AML-193 (cell line): ENCODE data around the gene PLPPR3.

Experiments used
- DNase-seq, 2 experiments: peaks; one replicate each; lab custom pipeline; 2025; lab: John Stamatoyannopoulos, UW

Gene PLPPR3

GRCh38 chr19:821825-822503 lies at the start of gene PLPPR3:
TSS of gene PLPPR3 (minus strand) at chr19:821955. CDS start at chr19:821559, 396 bp downstream.
- no peak for DNase-seq

DNA sequence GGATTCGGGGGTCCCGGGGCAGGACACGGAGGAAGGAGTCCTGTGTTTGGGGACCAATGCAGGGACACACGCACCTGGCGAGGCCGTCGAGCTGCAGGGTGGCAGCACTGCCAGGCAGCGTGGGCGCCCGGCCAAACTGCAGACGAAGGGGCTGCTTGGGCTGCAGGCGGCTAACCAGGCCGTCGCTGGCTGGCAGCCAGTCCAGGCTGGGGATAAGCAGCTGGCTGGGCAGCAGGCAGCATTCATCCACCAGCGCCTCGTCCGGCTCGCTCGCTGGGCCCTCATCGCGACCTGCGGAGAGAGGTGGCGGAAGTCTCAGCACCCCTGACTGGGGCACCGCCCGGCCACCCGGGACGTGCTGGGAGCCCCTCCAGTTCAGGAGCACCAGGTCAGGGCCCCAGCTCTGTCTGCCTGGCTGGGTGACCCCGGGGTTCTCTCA lies 49.2 kb upstream of the PLPPR3 start:
- no peak for DNase-seq

DNA sequence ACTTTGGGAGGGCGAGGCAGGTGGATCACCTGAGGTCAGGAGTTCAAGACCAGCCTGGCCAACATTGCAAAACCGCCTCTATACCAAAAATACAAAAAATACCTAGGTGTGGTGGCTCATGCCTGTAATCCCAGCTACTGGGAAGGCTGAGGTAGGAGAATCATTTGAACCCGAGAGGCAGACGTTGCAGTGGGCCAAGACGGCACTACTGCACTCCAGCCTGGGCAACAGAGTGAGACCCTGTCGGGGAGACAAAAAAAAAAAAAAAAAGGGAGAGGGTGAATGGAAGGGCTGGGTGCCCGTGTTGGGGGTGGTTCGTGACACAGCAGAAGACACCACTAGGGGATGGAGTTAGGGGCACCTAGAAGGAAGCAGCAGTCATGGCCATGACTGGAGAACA lies 48.6 kb upstream of the PLPPR3 start:
- no peak for DNase-seq

DNA sequence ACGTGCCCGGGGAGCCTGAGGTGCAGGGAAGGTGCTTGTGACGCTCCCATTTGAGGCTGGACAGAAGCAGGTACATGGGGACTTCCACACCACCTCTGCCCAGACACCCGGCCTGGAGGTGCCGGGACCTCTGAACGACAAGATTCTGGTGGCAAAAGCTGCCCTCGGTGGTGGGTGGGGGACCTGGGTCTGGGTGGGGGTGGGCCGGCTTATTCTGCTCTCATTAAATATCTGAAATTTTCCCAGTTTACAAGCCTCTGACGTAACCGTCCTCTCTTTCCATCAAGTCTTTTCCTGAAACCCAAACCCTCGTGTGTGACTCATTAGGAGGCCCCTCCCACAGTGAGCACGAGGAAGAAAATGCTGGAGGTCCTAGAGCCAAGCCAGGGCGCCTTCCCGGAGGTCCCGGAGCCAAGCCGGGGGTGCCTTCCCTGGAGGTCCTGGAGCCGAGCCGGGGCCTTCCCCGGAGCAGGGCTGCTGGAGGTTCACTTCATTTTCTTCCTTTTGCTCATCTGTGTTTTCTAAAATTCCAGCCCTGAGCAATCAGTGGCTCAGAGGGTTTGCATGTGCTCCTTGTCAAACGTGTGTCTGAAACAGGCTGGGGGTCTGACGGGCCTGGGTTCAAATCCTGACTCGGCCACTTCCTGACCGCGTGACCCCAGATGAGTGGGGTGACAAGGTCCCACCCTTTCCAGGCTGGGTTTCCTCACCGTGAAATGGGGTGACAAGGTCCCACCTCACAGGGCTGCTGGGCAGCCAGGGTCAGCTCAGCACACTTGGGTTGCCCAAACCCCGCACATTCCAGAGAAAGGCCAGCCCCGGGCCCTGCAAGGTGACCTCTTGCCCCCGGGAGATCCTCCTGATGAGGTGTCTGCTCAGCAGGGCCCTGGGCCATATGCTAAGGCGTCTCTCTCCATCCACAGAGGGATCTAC lies 47.8 kb upstream of the PLPPR3 start:
- no peak for DNase-seq

- no peak for DNase-seq
Measured at GRCh38 chr19:868458-869244, 46.9 kb upstream of the PLPPR3 start.

GRCh38 chr19:867855-868457 lies 46.2 kb upstream of the PLPPR3 start:
- DNase-seq = no peak

DNA sequence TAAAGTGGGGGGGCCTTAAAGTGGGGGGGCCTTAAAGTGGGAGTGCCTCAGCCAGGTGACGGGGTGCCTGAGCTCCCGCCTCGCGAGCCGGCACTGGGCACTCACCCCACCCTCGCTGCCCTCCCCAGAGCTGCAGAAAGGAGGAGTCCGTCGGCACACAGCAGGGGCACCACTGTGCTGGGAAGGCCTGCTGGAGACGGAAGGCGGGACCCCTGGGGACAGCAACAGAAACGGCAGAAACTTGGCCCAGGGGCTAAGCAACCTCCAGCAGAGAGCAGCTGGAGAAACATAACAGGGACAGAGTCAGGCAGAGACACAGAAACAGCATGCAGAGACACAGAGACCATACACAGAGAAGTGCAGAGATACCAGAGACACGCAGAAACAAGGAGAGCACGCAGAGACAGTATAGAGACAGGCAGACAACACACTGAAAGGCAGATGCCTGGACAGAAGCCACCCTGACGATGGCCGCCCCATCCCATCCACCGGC lies 45.6 kb upstream of the PLPPR3 start:
- no peak for DNase-seq

DNA sequence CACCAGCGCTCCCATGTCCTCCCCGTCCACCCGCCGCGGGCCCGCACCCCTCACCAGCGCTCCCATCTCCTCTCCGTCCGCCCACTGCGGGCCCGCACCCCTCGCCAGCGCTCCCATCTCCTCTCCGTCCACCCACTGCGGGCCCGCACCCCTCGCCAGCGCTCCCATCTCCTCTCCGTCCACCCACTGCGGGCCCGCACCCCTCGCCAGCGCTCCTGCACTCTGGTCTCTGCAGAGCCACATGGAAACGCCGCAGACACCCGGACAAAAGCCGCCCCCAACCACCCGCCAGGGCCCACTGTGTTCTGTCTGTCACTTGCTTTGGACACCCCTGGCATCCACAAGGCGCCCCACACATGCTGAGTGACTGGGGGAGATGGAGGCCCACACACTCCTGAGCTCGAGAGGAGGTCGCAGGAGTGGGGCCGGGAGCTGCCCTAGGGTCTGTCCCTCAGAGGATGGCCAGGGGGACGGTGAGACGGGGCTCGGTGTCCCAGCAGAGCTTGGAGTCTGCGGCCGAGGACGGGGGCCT lies 45.1 kb upstream of the PLPPR3 start:
- no peak for DNase-seq

- DNase-seq = no peak
Measured at GRCh38 chr19:863315-863620, 41.5 kb upstream of the PLPPR3 start.

DNA sequence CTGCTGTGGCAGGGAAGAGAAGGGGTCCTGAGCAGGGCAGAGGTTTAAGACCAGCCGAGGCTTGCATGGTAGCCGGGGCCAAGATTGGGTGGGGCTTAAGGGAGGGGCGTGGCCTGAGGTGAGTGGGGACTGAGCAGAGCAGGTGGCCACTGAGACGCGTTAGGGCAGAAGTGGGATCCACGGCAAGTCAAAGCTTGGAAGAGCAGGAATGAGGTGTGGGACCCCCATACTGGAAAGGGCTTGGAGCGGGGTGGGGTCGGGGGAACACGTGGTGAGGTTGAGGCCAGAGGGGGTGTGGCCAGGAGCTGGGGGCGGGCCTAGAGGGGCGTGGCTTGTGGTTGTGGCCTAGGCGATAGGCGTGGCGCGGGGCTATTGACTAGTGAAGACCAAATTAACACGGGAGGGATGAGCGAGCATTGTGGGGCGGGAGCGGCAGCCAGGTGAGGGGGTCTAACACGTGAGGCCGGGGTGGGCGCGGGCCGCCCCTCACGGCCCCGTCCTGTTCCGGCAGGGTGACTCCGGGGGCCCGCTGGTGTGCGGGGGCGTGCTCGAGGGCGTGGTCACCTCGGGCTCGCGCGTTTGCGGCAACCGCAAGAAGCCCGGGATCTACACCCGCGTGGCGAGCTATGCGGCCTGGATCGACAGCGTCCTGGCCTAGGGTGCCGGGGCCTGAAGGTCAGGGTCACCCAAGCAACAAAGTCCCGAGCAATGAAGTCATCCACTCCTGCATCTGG lies 41.0 kb upstream of the PLPPR3 start:
- peak; percentile 11 to 44 for DNase-seq

DNA sequence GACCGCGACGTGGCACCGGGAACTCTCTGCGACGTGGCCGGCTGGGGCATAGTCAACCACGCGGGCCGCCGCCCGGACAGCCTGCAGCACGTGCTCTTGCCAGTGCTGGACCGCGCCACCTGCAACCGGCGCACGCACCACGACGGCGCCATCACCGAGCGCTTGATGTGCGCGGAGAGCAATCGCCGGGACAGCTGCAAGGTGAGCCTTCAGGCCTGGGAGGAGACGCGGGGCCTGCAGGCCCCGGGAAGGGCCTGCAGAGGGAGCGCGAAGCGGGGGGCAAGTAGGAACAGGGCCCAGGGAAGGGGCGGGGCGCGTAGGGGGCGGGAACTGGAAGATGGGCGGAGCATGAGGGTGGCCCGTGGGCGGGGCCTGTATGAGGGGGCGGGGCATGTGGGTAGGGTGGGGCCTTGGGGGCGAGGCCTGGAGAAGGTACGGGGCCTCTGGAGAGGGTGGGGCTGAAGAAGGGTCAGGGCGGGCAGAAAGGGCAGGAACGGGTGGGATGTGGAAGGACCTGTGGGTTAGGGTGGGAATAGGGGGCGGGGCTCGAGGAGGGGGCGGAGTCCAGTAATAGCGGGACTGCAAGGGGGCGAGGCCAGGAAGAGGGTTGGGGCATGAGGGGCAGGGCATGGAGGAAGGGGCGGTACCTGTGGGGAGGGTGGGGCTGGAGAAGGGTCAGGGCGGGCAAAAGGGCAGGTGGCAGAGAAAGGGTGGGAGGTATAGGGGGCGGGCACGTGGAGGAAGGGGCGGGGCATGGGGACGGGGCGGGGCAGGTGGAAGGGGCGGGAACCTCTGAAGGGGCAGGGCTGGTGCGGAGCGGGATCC lies 40.2 kb upstream of the PLPPR3 start:
- DNase-seq = peak in 1 of 2 experiments; percentile 38

GRCh38 chr19:861141-861755 lies 39.5 kb upstream of the PLPPR3 start:
- no peak for DNase-seq

DNA sequence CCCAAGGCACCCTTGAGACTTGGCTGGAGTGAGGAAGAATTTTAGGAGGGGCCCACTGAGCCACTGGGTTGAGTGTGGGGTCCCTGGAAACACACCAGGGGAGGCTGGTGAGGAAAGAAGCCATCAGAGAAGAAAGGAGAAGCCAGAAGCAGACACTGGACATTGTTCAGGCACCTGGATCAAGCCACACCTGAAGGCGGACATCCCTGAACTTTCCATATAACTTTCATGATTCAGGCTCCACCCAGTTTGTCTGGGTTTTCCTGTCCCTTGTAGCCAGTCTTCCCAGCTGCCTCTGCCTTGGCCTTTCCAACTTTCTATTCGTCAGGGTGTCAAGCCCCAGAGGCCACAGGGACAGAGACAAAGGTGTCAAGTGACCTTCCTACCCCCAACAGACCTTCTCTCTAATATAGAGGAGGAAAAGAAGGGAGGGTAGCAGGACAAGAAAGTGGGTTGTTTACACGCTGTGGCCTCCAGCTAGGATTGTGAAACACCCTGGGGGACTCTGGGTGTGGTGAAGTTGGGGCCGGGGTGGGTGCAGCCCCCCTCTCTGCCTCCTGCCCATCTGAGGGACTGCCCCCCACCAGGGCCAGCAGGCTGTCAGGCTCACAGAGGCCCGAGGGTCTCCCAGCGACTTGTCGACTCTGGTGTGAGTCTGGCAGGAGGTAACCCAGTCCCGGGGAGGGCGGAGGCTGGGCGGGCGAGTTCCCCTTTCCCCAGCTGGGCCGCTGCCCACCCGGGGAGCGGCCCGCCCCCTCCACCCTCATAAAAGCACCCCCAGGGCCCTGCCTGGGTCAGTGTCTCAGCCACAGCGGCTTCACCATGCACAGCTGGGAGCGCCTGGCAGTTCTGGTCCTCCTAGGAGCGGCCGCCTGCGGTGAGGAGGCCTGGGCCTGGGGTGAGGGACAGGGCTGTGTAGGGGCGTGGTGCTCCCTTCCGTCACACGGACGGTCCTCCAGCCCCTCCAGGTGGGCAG lies 37.4 kb upstream of the PLPPR3 start, which contains the start of gene CFD:
CFD (plus strand) TSS at position 797 of the 976 bp plus-strand sequence; CDS start at position 823, 26 bp downstream.
- DNase-seq = peak; percentile 73 to 77

GRCh38 chr19:858284-858683 lies 36.5 kb upstream of the PLPPR3 start:
- DNase-seq = no peak

DNA sequence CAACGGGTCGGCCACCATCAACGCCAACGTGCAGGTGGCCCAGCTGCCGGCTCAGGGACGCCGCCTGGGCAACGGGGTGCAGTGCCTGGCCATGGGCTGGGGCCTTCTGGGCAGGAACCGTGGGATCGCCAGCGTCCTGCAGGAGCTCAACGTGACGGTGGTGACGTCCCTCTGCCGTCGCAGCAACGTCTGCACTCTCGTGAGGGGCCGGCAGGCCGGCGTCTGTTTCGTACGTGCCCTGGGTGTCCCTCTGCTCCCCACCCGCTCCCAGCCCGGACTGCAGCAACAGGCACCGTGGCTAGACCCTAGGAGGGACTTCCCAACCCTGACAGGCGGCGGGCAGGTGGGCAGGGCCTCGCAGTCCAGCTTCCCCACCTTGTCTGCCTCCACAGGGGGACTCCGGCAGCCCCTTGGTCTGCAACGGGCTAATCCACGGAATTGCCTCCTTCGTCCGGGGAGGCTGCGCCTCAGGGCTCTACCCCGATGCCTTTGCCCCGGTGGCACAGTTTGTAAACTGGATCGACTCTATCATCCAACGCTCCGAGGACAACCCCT lies 33.9 kb upstream of the PLPPR3 start:
- no peak for DNase-seq

GRCh38 chr19:855142-855541 lies 33.4 kb upstream of the PLPPR3 start:
- DNase-seq = no peak

- DNase-seq = no peak
Measured at GRCh38 chr19:854549-854948, 32.8 kb upstream of the PLPPR3 start.
